Fibroblast of skin of scalp (primary cell): Measurements from ENCODE around the gene SERPIND1.
"Not testable (repeated sequence)": the region's sequence is repeated elsewhere in the genome, so short reads cannot be mapped to it uniquely, and the experiment has no call there.

Experiments used
- DNase-seq: peaks from one replicate; pipeline ENCODE4 v3.0.0-alpha.2; 2013

SERPIND1 gene

DNA sequence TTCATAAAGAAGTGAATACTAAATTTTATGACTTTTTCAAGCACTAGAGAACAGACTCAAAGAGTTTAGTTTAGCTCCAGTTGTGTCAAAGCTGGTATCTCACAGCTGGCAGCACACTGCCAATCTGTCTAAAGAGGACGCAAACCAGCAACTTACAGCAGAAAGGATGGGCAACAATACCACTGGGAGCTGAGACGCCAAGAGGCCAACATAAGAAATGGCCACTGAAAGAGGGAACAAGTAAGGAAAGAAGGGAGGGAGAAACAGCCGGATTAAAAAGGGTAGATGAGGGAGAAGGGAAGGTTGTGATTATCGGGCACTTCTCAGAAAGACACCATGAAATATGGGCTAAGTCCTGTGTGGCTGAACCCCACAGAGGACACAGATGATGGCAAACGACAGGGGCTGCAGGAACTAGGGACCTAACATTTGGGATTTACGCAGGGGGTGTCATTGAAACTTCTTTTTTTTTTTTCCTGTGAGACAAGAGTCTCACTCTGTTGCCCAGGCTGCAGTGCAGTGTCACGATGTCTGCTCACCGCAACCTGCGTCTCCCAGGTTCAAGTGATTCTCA, 41.7 kb downstream of the SERPIND1 start:
- no peak for DNase-seq

DNA sequence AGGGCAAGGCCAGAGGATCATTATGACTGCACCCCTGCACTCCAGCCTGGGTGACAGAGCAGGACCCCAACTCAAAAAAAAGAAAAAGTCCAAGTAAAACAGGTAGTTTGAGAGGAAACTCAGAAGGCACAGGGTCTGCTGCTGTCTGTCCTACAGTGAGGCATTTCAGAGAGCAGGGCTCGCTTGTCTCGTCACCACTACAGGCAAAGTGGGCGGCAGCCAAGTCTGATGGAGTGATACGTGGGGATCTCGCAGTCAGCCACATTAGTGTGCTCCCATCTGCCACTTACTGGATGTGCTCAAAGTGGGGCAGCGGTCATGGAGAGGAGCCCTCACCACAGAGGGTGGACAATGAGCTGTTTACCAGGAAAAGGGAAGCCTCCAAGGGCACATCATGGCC, 42.6 kb downstream of the SERPIND1 start:
- no peak for DNase-seq

DNA sequence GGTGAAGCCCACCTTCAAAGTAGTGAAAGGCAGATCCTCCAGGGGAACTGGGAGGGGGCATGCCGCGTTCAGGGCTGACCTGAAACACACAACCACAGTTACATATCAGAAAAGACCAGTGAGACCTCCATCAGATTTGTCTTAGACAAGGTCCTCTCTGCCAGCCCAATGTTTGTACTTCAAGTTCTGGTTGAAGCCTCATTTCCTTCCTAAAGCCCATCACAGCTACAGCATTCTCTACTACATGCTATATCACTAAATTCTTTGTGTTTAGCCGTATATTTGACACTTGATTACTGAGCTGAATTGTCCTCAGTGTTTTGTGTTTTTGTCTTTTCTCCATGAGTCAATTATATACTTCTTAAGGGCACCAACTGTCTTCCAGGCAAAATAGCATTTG, 44.6 kb downstream of the SERPIND1 start:
- no peak for DNase-seq

DNA sequence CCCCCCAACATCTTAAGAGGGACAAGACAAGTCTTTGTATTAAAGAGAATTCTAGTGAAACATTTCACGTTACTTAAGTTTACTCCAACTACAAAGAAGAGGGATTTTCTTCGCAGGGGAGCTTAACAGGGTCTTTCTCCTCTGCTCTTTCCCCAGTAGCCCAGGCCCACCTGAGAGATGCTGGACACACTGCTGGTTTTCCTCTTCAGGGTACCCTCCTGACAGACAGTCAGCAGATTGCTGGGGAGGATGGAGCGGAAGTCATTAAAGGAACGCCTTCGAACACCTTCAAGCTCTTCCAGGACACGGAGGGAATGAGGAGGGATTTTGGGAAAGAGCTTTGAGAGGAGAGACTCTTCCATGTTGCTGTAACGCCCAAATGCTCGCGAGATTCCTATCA, 45.6 kb downstream of the SERPIND1 start:
- DNase-seq = no peak

DNA sequence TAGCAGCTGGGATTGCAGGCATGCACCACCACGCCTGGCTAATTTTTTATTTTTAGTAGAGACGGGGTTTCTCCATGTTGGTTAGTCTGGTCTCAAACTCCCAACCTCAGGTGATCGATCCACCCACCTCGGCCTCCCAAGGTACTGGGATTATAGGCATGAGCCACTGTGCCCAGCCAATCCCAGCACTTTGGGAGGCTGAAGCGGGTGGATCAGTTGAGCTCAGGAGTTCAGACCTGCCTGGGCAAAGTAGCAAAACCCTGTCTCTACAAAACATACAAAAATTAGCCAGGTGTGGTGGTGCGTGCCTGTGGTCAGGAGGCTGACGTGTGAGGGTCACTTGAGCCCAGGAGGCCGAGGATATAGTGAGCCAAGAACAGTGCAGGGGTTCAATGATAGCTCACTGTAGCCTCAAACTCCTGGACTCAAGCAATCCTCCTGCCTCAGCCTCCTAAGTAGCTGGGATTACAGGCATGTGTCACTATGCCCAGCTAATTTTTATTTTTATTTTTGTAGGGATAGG, 47.9 kb downstream of the SERPIND1 start:
- DNase-seq = not testable (repeated sequence)

DNA sequence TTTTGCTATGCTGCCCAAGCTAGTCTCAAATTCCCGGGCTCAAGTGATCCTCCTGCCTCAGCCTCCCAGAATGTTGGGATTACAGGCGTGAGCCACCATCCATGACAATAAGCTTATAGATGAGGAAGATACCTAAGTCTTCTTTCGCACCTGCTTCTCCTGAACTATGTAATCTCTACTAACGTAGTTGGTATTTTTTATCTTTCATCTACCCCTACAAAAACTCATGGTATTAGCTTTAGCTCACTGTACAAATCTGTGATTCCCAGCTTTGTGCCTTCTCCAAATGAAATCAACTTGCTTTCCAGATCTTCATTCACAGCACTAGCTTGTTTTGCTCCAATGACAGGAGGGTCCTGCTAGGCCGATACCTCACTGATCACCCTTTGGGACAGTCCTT, 48.3 kb downstream of the SERPIND1 start:
- no peak for DNase-seq

DNA sequence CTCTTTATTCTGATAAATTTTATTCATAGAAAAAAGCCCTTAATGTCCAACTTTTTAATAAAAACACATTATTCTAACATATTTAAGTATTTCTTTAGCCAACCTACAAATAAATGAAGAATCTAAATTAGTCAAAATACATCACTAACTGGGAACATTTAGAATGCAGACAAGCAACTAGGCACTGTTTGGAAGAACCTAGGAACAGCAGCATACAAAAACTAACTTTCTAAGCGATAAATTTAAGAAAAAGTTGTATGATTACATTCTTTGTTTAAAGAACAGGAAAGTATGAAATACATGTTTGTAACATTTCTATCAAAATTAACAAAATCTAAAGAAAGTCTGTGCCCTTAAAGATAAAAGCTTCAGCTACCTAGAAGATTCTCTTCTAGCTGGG, 49.4 kb downstream of the SERPIND1 start:
- no peak for DNase-seq

DNA sequence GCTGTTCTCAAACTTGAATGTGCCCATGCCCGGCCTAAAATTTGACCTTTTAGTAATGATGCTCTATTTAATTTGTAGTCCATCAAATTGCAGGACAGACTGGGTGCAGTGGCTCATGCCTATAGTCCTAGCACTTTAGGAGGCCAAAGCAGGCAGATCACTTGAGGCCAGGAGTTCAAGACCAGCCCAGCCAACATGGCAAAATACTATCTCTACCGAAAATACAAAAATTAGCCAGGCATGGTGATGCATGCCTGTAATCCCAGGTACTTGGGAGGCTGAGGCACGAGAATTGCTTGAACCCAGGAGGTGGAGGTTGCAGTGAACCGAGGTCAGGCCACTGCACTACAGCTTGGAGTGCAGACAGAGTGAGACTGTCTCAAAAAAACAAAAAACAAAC, 51.3 kb downstream of the SERPIND1 start:
- DNase-seq = not testable (repeated sequence)

DNA sequence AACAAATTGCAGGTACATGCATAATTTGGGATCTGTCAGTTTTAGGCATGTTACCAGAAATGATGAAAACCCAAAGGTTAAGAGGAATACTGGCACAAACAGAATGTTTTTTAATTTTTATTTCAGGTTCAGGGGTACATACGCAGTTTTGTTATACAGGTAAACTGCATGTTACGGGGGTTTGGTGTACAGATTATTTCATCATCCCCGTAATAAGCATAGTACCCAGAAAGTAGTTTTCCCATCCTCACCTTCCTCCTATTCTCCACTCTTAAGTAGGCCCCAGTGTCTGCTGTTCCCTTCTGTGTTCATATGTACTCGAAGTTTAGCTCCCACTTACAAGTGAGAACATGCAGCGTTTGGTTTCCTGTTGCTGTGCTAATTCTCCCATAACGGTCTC, 51.7 kb downstream of the SERPIND1 start:
- DNase-seq = no peak

DNA sequence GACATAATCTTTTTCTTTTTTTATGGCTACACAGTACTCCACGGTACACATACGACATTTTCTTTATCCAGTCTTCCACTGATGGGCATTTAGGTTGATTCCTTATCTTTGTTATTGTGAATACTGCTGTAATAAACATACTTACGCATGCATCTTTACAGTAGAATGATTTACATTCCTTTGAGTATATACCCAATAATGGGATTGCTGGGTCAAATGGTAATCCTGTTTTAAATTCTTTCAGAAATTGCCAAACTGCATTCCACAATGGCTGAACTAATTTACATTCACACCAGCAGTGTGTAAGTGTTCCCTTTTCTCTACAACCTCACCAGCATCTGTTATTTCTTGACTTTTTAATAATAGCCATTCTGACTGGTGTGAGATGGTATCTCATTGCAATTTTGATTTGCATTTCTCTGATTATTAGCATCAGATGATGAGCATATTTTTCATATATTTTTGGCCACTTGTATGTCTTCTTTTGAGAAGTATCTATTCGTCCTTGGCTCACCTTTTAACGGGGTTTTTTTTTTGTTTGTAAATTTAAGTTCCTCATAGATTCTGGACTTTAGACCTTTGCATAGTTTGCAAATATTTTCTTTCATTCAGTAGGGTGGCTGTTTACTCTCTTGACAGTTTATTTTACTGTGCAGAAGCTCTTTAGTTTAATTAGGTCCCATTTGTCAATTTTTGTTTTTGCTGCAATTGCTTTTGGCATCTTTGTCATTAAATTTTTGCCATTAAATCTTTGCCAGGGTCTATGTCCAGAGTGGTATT, 52.6 kb downstream of the SERPIND1 start:
- not testable (repeated sequence) for DNase-seq

DNA sequence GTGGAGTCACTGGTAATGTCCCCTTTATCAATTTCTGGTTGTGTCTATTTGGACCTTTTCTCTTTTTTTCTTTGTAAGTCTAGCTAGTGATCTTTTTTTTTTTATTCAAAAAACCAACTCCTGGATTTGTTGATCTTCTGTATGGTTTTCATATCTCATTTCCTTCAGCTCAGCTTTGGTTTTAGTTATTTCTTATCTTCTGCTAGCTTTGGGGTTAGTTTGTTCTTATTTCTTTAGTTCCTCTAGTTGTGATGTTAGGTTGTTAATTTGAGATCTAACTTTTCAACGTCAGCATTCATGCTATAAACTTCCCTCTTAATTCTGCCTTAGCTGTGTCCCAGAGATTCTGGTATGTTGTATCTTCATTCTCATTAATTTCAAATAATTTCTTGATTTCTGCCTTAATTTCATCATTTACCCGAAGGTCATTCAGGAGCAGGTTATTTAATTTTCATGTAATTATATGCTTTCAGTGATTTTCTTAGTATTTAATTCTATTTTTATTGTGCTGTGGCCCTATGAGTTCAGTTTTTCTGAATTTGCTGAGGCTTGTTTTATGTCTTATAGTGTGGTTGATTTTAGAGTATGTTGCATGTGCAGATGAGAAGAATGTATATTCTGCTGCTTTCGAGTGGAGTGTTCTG, 55.7 kb downstream of the SERPIND1 start:
- DNase-seq = no peak

DNA sequence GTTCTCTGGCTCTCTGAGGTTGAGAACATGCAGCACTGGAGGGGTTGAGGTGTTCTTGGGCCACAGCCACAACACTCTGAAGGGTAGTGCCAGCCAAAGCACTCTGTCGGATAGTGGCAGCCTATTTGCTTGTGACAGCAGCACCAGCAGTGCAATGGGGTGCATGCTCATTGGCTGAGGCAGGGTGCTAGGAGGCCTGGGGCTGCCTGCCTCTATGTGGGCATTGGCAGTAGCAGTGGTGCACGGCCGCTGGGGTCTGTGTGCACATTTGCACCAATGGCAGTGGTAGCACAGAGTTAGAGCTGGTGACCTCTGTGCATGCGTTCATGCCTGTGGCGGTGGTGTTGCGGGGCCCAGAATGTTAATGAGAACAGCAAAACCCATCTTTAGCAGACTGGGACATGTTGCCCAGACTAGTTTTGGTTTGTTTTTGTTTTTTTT, 59.3 kb downstream of the SERPIND1 start:
- no peak for DNase-seq

DNA sequence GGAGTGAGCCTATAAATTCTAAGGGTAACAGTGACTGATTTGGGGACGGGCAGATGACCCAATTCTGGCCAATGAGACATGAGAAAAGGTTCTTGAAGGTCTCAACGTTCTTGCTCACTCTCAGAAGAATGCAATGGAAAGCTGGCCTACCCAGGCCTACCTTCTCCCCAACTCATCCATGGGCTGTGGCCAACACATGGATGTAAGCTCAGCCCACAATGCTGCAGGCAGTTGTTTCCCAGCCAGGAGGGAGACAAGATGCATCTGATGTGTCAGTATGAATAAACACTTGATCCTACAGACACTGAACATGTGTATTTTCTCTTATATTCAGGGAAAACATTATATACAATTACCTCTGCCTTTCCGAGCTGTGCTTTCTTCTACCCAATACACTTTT, 60.3 kb downstream of the SERPIND1 start:
- no peak for DNase-seq

DNA sequence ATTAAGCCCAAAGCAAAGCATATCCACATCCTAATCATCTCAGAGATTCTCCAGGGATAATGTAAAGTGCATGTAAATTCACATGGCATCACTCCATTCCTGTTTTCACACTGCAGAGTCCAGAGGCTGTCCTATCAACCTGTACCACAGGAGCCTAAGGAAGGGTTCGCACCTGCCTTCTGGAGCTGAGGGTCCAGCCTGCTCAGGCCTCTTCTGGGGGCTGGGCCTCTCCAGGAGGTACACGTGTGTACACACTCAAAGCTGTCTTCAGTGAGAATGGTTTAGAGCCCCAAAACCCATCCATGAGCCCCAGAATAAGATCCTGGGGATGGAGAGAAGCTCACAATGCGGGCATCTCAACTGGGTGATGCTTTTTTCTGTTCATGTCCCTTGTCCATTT, 60.8 kb downstream of the SERPIND1 start:
- no peak for DNase-seq
